ENCODE data around the gene PAPLN.

DNA sequence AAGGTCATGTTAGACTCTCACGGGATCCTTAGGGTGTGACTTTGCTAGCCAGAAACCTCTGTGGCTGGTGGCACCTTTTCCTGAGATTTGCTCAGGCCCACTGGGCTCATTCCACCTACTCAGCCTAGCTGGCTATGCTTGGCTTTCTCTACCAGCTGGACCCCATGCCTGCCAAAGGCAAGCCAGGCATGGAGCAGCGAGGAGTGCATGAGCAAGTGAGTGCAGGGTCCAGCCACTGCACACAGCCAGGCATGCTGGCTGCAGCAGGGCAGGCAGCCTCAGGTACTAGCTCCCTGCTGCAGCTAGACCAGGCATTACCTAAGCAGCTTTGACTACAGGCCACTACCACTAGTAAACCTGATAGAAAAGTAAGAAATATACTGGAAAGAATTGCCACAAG, 29.7 kb upstream of the PAPLN start:
- TF ChIP-seq POLR2AphosphoS5 (IDR thresholded peaks at IDR 0.05; ENCODE audit: low read depth, low read length) (no peak), POLR2A (IDR thresholded peaks at IDR 0.05; ENCODE audit: low read depth, low read length) (no peak)

All from GM12892 (cell line).